ENCODE measurements around the gene COL6A3.

The COL6A3 gene

DNA sequence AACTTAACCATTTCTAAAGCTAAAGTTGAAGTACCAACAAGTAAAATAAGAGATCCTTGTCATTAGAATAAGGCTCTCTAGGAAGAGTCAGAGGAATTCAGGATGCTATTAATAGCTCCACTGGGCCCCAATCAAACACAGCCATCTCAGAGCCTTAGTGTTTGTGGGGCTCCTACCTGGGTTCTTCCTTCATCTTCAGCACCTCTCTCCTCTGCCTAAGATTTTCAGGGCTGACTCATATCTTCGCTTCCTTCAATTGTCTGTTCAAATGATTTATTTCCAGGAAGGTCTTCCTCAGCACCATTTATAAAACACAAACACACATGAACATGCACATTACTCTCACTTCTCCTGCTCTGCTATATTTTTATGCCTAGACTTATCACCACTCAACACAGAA is 119.5 kb downstream of the COL6A3 start:
- no peak for DNase-seq

DNA sequence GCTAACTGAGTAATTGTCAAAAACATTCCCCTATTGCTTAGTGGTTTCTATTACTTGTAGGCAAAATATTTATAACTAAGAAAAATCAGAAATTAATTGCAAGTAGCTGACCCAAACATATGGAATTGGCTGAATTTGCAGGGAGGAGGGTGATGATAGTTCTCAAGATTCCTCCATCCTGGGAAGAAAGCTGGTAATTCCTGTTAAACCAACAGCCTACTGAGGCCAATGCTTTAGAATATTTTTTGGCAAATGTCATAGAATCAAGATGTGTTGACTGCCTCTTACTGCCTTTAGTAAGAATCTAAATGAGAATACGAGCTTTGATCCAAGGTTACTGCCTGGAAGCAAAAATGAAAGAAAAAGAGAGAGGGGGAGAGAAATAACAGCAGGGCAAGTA is 120.0 kb downstream of the COL6A3 start:
- no peak for DNase-seq

DNA sequence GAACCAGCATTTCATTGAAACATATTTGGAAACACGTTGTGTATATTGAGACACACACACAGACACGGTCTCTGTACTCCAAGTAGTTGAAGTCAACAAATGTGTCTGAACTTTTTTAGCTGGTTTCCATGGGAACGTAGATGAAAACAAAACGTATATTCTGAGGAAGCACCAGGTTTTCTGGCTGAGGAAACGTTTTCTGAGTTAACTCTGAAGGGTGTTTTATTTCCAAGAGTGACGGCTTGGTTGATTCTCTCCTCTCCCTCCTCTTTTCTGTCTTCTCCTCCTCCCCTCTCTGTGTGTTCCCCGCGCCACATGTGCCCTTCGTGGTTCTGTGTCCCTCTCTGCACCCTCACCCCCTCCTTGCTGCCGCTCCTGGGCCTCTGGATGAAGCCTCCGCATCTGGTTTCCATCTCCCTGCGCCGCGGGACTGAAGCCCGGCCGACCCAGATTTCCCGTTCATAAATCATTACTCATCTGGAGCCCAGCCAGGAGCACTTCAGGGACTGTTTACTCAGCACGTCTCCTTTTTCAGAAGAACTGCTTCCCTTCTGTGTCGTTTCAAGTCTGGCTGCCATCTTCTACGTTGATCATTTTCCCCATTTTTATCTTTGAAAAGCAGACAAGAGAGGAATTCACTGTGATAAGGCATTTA is 122.7 kb downstream of the COL6A3 start:
- peak; percentile 88 for DNase-seq

DNA sequence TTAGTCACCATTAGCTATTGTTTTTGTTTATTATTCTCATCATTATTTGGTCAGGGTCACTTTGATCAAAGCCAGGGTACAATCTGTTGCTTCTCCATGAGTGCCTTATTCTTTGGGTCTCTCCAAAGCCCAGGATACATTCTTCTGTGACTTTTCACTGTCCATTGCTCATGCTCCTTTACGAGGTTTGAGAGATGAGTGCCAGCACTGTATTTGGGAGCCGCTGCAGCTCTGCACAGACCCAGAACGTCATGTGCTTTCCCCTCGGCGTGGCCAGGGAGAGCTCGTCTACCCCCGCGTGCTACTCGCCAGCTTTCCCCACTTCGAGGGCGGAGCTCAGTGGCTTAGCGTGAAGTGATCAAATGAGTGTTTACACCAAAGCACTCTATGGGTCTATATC is 123.7 kb downstream of the COL6A3 start:
- DNase-seq: no peak

DNA sequence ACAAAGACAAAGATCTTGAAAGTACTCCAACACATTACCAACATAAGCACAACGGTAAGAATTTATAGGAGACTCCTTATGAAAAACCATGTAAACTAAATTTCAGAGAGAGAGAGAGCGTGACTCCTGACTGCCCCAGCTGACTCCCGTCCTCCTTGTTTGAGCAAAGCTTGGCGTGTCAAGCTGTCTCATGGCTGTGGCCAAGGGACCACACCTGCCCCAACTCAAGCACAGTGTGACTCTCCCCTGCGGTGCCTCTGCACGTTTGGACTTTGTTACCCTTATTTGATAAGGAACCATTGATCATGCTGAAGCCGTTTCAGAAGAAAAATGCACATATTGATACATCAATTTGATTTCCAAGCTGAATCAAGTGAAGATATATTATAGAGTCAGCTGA is 124.8 kb downstream of the COL6A3 start:
- no peak for DNase-seq

DNA sequence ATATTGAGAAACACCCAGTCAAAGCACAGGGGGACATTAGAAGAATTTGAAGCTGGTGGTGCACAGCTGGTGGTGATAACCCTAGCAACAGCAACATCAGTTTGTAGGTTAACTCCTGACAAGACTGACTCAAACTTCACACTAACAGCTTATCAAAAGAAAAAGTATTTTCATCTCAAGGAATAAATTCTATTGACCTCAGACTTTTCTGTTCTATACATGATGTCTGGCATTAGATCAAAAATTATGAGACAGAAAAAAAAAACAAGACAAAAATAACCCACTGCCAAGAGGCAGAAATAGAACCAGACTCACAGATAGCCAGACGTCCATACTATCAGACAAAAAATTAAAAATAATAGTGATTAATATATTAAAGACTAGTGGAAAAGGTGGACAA is 126.1 kb downstream of the COL6A3 start:
- DNase-seq: no peak

DNA sequence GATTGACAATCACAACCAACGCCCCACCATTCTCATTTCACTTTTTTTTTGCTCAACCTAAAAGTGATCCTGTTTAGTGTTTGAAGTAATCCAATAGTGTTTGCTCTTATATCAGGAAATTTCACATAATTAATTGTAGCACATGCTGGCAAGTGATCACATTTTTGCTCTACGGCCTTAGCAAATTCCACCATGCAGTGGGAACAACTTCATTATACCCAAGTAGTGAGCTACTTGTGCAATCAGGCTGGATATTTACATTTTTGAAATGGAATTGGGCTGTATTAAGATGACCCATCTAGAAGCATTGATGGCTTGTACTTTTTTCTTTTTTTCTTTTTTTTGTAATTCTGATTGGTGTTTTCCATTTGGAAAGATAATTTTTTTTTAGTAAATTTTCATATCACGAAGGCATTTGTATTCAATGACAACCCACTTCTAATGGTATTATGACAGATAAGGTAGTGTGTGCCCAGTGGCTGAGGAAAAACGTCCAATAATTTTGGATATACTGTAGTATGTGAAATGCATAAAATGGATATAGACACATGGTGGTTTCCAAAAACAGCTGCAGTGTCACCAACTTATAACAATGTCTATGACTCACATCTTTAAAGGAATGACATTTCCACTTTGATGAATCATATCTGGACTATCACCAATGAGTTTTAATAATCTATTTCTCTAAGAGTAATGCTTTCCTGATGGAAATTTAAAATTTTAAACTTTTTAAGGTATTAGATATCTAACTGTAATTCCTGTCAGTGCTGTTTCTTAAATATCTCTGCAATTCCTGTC is 130.6 kb downstream of the COL6A3 start:
- no peak for DNase-seq

DNA sequence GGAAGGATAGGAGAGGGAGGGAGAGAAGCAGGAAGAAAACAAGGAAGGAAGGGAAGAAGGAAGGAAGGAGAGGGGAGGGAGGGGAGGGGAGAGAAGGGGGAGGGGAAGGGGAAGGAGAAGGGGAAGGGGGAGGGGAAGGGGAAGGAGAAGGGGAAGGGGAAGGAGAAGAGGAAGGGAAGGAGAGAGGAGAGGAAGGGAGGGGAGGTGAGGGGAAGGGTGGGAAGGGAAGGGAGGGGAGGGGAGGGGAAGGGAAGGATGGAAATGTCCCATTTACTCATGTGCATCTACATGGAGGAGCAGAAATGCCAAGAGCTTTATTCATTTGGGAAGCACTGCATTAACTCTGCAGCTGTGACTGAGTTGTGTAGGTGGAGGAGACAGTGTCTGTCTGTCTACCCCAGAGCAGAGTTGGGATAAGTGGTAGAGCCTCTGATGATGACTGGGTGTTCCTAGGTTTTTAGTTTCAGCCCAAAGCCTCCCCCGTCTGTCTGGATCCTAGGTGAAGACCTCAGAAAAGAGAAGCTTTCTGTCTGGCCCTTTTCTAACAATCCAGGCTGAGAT is 131.3 kb downstream of the COL6A3 start:
- DNase-seq: no peak

DNA sequence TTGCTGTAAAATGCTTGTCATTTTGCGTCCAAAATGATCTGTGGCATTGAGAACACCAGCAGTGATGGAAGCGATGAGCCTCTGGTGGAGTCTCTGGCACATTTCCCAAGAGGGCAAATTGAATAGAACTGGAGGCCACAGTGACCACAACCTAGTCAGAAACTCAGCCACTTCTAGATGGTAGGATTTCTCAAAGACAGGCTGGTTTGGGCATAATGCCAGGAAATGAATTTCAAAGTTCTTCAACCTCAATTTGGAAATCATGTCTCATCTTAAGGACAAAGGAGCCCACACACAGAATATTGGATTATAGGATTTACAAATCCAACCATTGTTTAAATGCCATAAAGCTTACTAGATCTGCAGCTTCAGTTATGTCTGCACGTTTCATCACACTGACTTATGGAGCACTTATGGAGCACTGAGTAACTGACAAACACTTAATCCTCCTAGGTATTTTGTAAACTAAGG is 132.1 kb downstream of the COL6A3 start:
- DNase-seq: peak; percentile 16

DNA sequence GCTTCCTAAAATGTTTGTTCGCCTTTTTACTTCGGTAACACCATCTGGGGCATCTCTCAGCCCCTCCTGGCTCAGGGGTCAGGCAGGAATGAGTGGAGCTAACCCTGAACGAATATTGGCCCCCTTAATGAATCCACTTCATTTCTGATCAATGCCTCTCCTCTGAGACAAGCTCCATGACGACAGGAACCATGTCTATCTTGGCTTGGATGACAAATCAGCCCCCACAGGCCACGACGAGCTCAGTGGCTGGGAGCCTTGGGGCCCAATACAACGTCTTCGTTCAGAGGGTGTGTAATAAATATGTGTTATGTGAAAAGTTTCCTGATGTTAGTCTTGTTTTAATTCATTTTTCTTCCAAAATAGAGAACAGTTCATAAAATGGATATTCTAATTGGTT is 133.0 kb downstream of the COL6A3 start:
- no peak for DNase-seq

DNA sequence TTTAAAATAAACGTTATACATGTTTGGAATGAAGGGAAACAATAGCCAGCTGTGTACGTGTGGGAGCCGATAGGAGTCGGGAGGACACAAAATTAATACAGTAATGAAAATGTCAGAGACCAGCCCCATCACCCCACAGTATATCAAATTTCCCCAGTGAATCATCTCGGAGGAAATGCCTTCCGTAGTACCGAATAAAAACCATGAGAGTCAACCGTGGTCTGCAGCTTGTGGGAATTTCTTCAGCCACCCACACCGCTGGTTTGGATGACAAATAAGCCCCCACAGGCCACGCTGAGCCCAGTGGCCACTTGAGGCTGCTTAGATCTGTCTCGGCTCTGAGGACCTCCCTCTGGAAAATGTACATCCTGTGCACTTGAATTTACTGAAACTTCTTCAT is 133.7 kb downstream of the COL6A3 start:
- DNase-seq: peak; percentile 69

DNA sequence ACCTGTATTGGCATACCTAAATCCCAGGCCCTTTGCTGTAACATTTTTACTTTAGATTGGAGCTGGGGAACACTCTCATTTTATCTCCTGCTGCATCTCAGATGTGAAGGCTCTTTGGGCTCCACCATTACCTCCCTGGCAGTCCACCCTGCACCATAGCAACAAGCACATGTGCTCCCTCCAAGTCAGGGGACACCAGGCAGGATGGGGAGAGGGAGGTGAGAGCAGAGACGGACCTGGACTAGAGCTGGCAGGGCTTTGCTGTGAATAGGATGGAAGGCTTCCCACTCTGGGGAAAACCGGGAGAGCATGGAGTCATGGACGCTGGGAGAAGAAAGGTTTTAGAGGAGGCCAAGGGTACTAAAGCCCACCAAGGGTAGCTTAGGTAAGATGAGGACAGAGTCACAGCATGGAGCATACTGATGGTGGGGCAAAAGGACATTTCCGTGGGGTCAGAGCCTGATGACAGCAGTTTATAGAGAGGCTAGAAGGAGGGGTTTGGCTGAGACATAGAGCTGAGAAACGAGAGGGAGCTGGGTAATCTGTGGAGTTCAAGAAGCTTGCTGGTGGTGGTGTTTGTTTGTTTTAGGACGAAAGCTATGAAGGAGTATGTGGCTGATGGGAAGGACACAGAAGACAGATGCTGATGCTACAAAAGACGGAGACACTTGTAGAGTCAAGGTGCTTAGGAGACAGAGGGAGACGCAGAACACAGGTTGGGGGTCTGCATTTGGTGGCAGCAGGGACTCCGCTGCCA is 134.8 kb downstream of the COL6A3 start:
- no peak for DNase-seq

DNA sequence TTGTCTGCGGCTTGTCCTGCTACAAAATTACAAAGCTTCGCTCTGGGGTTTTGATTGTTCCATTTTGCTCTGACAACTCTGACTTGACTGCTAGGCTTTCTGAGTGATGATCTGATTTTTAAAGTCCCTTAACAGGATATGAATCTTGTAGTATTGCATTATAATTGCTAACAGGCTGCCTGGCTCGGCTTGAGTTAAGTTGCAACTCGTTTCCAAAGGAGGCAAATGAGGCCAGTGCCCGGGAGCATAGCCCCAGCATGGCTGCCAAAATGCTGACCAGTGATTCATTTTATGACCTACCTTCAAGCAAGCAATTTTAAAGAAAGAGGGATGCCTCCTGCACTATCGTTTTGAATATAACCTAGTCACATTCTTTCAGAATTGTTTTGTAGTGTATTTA is 135.4 kb downstream of the COL6A3 start:
- DNase-seq: no peak

DNA sequence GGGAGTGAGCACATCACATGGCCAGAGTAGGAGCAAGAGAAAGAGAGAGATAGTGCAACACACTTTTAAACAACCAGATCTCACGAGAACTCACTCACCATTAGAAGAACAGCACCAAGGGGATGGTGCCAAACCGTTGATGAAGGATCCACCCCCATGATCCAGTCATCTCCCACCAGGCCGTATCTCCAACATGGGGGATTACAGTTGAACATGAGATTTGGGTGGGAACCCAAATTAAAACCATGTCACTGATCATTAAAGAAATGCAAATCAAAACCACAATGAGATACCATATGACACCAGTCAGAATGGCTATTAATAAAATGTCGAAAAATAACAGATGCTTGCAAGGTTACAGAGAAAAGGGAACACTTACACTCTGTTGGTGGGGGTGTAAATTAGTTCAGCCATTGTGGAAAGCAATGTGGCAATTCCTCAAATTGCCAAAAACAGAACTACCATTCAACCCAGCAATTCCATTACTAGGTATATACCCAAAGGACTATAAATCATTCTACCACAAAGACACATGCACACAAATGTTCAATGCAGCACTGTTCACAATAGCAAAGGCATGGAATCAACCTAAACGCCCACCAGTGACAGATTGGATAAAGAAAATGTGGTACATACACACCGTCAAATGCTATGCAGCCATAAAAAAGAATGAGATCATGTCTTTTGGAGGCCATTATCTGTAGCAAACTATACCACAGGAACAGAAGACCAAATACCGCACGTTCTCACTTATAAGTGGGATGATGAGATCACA is 137.1 kb downstream of the COL6A3 start:
- DNase-seq: no peak

All from kidney glomerular epithelial cell (primary cell).